Measurements from ENCODE around the gene RAB11FIP5. TPM values are rescaled to one million over a fixed set of nuclear protein-coding genes. Genes with fewer than 3 reads are reported as not detected.
A peak's percentile ranks its signal among the peaks of the same experiment; 100 is the strongest.

RAB11FIP5 gene
- total and polyA plus RNA-seq, 2 of the 4 experiments (the other 2 are of a cell fraction), result 21.5 to 34.5 TPM

GRCh38 chr2:73101626-73102256 lies 11.0 kb downstream of the RAB11FIP5 start (continued):
- no peak for TF ChIP-seq BHLHE40 (IDR thresholded peaks at IDR 0.05; ENCODE audit: low read depth, low read length)

- Histone ChIP-seq H4K8ac (ENCODE audit: low read depth in 2 of 2, low read length in 2 of 2) (no peak overlapping the region), H2BK120ac (ENCODE audit: low read depth, low read length) (no peak overlapping the region), H3K27me3 (ENCODE audit: control insufficient read depth, insufficient read depth, low read length) (no peaks in the 10 kb centered on the region), H3K9me1 (ENCODE audit: insufficient read depth, low read length) (peaks cover 66% of the 10 kb centered on the region), H3K27ac (ENCODE audit: insufficient read depth, low read length) (no peak overlapping the region), H3K4ac (ENCODE audit: low read depth, low read length) (no peak overlapping the region), H3K4me3 (ENCODE audit: insufficient read depth, low read depth, low read length) (no peak overlapping the region), H4K5ac (ENCODE audit: low read depth, low read length) (no peak overlapping the region), H3K4me2 (ENCODE audit: low read depth, low read length) (no peak overlapping the region), H3K9ac (ENCODE audit: low read depth, low read length) (no peak overlapping the region), H2BK20ac (ENCODE audit: low read depth, low read length) (no peak overlapping the region), H2AFZ (replicated peaks; ENCODE audit: low read length, poor library complexity) (no peak overlapping the region), H3K14ac (replicated peaks; ENCODE audit: low read depth, low read length) (no peak overlapping the region), H3K23ac (ENCODE audit: low read depth, low read length) (no peak overlapping the region), H2BK5ac (ENCODE audit: low read depth, low read length, poor library complexity, severe bottlenecking) (no peak overlapping the region), H2AK5ac (ENCODE audit: low read depth, low read length) (0 out of 2 replicates have a peak overlapping the region, but pooled peaks have one; percentile 46), H3K79me1 (ENCODE audit: low read depth in 1 of 2, low read length in 2 of 2) (peaks cover 41 to 94% of the 10 kb centered on the region in 2 experiments), H4K91ac (ENCODE audit: insufficient read depth, low read depth, low read length) (peak overlapping the region; percentile 16; the same call in 1 of the 2 replicates), H4K20me1 (ENCODE audit: insufficient read depth, low read length) (peaks cover 88% of the 10 kb centered on the region), H3K36me3 (ENCODE audit: control insufficient read depth, insufficient read depth, low read length) (peaks cover 2% of the 10 kb centered on the region; the same call in 1 of the 2 replicates), H2AK9ac (replicated peaks; ENCODE audit: low read depth, low read length, poor library complexity) (no peak overlapping the region), H2BK15ac (ENCODE audit: low read depth, low read length) (no peak overlapping the region), H3K56ac (ENCODE audit: extremely low read depth, insufficient read depth, low read length) (no peak overlapping the region), H3K9me3 (ENCODE audit: control insufficient read depth, insufficient read depth, low read length) (no peaks in the 10 kb centered on the region), H3K18ac (ENCODE audit: low read depth, low read length) (no peak overlapping the region), H3K4me1 (ENCODE audit: control insufficient read depth, insufficient read depth, low read length) (peaks cover 13% of the 10 kb centered on the region)
- TF ChIP-seq MAZ (IDR thresholded peaks at IDR 0.05; ENCODE audit: borderline replicate concordance, low read depth, low read length) (no peak), CHD1 (IDR thresholded peaks at IDR 0.05; ENCODE audit: low read depth, low read length) (no peak), POLR2A (IDR thresholded peaks at IDR 0.05; ENCODE audit: low read depth, low read length) (no peak), RAD21 (IDR thresholded peaks at IDR 0.05; ENCODE audit: low read length) (no peak), SMC3 (IDR thresholded peaks at IDR 0.05; ENCODE audit: low read depth, low read length) (no peak), RFX5 (IDR thresholded peaks at IDR 0.05; ENCODE audit: low read depth, low read length) (no peak), NFE2L2 (IDR thresholded peaks at IDR 0.05; ENCODE audit: low read depth, low read length) (no peak), USF2 (IDR thresholded peaks at IDR 0.05; ENCODE audit: low read depth, low read length) (no peak), FOS (IDR thresholded peaks at IDR 0.05; ENCODE audit: low read depth, low read length) (no peak)
- CTCF ChIA-PET, result interaction anchor here (1.1 kb wide), 1 partner anchor 15 kb away, joined by 3 read pairs; no protein-coding TSS in a partner anchor
- ATAC-seq (ENCODE audit: low read depth), result no peak
- intact Hi-C loops (cut with micrococcal nuclease) (no loop called here), dilution Hi-C loops (cut with HindIII; ENCODE audit: low sequenced_read_pairs, unreplicated experiment) (no loop called here), in situ Hi-C loops (cut with MboI; ENCODE audit: low sequenced_read_pairs) (no loop called here)
- no TSS peak for BruUV-seq (replicated peaks)
- POLR2A ChIA-PET (ENCODE audit: unreplicated experiment), result interaction anchor here (0.7 kb wide), 1 partner anchor 1801 kb away, joined by 6 read pairs; no protein-coding TSS in a partner anchor
- 90% methylated on average over 2 of the region's 4 CpGs; no CpG with 5 or more reads in 1 of the 2 experiments for WGBS, 2 experiments (ENCODE audit: extremely low coverage in 2 of 2, insufficient read length in 1 of 2)
- no peak for DNase-seq
These were observed 11.8 kb downstream of the RAB11FIP5 start for GRCh38 chr2:73100956-73101355.
